Astrocyte (in vitro differentiated cells and primary cell): ENCODE measurements around the gene FRYL. TPM values are rescaled to one million over a fixed set of nuclear protein-coding genes. Genes with fewer than 3 reads are reported as not detected.
A peak's percentile ranks its signal among the peaks of the same experiment; 100 is the strongest.

ENCODE experiments used
- DNase-seq: peaks from one replicate; pipeline ENCODE4 v3.0.0-alpha.2; 2010; ENCODE audit warnings: low read depth
- FAIRE-seq: peaks from 2 replicates; lab custom pipeline; 2011; peaks lifted over from hg19 to GRCh38; lab: Jason Lieb, UNC
- H2AFZ ChIP-seq: 2 replicates; pipeline ENCODE4 v1.6.0; 2012; ENCODE audit warnings: low read depth, low read length, inconsistent platforms
- H3K27ac ChIP-seq: 2 replicates; pipeline ENCODE4 v1.5.1; 2011; ENCODE audit warnings: low read depth, low read length, inconsistent platforms
- H3K27me3 ChIP-seq: 2 replicates; pipeline ENCODE4 v1.6.0; 2011; ENCODE audit warnings: low read length, inconsistent platforms; ENCODE audit not compliant: insufficient read depth
- H3K36me3 ChIP-seq: 2 replicates; pipeline ENCODE4 v1.5.1; 2011; ENCODE audit warnings: low read length, inconsistent platforms; ENCODE audit not compliant: insufficient read depth
- H3K4me1 ChIP-seq: 2 replicates; pipeline ENCODE4 v1.5.1; 2011; ENCODE audit warnings: low read length, inconsistent platforms; ENCODE audit not compliant: insufficient read depth
- H3K4me2 ChIP-seq: 2 replicates; pipeline ENCODE4 v1.6.0; 2012; ENCODE audit warnings: low read length, inconsistent platforms
- H3K4me3 ChIP-seq: 2 replicates; pipeline ENCODE4 v1.5.1; 2011; ENCODE audit warnings: low read depth, mild to moderate bottlenecking, low read length, inconsistent platforms; ENCODE audit not compliant: insufficient read depth
- H3K79me2 ChIP-seq: 2 replicates; pipeline ENCODE4 v1.6.0; 2012; ENCODE audit warnings: mild to moderate bottlenecking, low read length, inconsistent platforms; ENCODE audit not compliant: insufficient read depth
- H3K9ac ChIP-seq: 2 replicates; pipeline ENCODE4 v1.6.0; 2012; ENCODE audit warnings: mild to moderate bottlenecking, low read length, inconsistent platforms
- H3K9me3 ChIP-seq: 2 replicates; pipeline ENCODE4 v1.5.1; 2012; ENCODE audit warnings: low read depth, mild to moderate bottlenecking, low read length, inconsistent platforms; ENCODE audit not compliant: insufficient read depth
- H4K20me1 ChIP-seq: 2 replicates; pipeline ENCODE4 v1.6.0; 2012; ENCODE audit warnings: low read length, inconsistent platforms; ENCODE audit not compliant: insufficient read depth
- H3K27ac Mint-ChIP-seq: one replicate; pipeline ENCODE4 v1.8.0; 2021; ENCODE audit warnings: mild to moderate bottlenecking, mixed read lengths; ENCODE audit not compliant: unreplicated experiment
- H3K27me3 Mint-ChIP-seq: one replicate; pipeline ENCODE4 v1.8.0; 2021; ENCODE audit warnings: low read depth, mixed read lengths; ENCODE audit not compliant: unreplicated experiment
- H3K36me3 Mint-ChIP-seq: one replicate; pipeline ENCODE4 v1.8.0; 2021; ENCODE audit warnings: low read depth, mixed read lengths; ENCODE audit not compliant: unreplicated experiment
- H3K4me1 Mint-ChIP-seq: one replicate; pipeline ENCODE4 v1.8.0; 2021; ENCODE audit warnings: low read depth, mixed read lengths; ENCODE audit not compliant: unreplicated experiment
- H3K4me3 Mint-ChIP-seq: one replicate; pipeline ENCODE4 v1.8.0; 2021; ENCODE audit warnings: mild to moderate bottlenecking, moderate library complexity, mixed read lengths; ENCODE audit not compliant: unreplicated experiment
- H3K9me3 Mint-ChIP-seq: one replicate; pipeline ENCODE4 v1.8.0; 2021; ENCODE audit warnings: mild to moderate bottlenecking, mixed read lengths; ENCODE audit not compliant: unreplicated experiment
- CTCF ChIP-seq: IDR thresholded peaks from 2 replicates; pipeline ENCODE4 v1.5.1; 2011; ENCODE audit warnings: low read depth, mild to moderate bottlenecking, inconsistent platforms, low read length, moderate library complexity; ENCODE audit not compliant: insufficient read depth
- EZH2 ChIP-seq: IDR thresholded peaks from 2 replicates; pipeline ENCODE4 v1.6.1; 2012; ENCODE audit warnings: mild to moderate bottlenecking, low read length, inconsistent platforms; ENCODE audit not compliant: insufficient read depth
- total RNA-seq: library from RNA; stranded (reverse); gene quantifications from 2 replicates; pipeline ENCODE4 v1.2.1, GENCODE V29; 2021

The FRYL gene
- total RNA-seq, 1 donor from 2014 or later, result 70.0 TPM

GRCh38 chr4:48653217-48654014 is 126.7 kb downstream of the FRYL start:
- Mint-ChIP-seq H3K27me3 (no peaks in the 10 kb centered on the region), H3K4me3 (peak overlapping the region; percentile 36), H3K36me3 (no peaks in the 10 kb centered on the region), H3K27ac (peak overlapping the region; percentile 80), H3K4me1 (peaks cover 36% of the 10 kb centered on the region), H3K9me3 (no peaks in the 10 kb centered on the region)
- Histone ChIP-seq H3K79me2 (peaks cover 54% of the 10 kb centered on the region), H3K27ac (peak overlapping the region; percentile 45), H3K4me1 (peaks cover 20% of the 10 kb centered on the region), H3K4me3 (peak overlapping the region; percentile 24), H3K27me3 (no peaks in the 10 kb centered on the region), H2AFZ (no peak overlapping the region), H3K36me3 (no peaks in the 10 kb centered on the region), H3K9me3 (no peaks in the 10 kb centered on the region), H3K9ac (peak overlapping the region; percentile 40), H3K4me2 (peak overlapping the region; percentile 78), H4K20me1 (peaks cover 56% of the 10 kb centered on the region)
- TF ChIP-seq CTCF, result no peak
- DNase-seq (peak; percentile 84), FAIRE-seq (peak; percentile 47)

GRCh38 chr4:48651914-48652313 is 128.2 kb downstream of the FRYL start:
- Mint-ChIP-seq H3K4me1 (peaks cover 33% of the 10 kb centered on the region), H3K27me3 (no peaks in the 10 kb centered on the region), H3K4me3 (no peak overlapping the region), H3K9me3 (no peaks in the 10 kb centered on the region), H3K27ac (peak overlapping the region; percentile 4), H3K36me3 (no peaks in the 10 kb centered on the region)
- no peaks in the 10 kb centered on the region for H3K27me3 ChIP-seq
- no peak overlapping the region for H2AFZ ChIP-seq
- H3K27ac ChIP-seq, result no peak overlapping the region
- TF ChIP-seq CTCF (no peak), EZH2 (no peak)
- H3K4me3 ChIP-seq, result no peak overlapping the region
- peaks cover 62% of the 10 kb centered on the region for H4K20me1 ChIP-seq
- FAIRE-seq (no peak), DNase-seq (peak; percentile 25)
- peaks cover 20% of the 10 kb centered on the region for H3K4me1 ChIP-seq
- H3K9ac ChIP-seq, result no peak overlapping the region
- no peaks in the 10 kb centered on the region for H3K9me3 ChIP-seq
- H3K4me2 ChIP-seq, result no peak overlapping the region
- no peaks in the 10 kb centered on the region for H3K36me3 ChIP-seq
- H3K79me2 ChIP-seq, result peaks cover 56% of the 10 kb centered on the region

- peaks cover 17% of the 10 kb centered on the region for H3K4me1 ChIP-seq
- no peak overlapping the region for H3K4me2 ChIP-seq
- H3K79me2 ChIP-seq, result peaks cover 56% of the 10 kb centered on the region
- no peaks in the 10 kb centered on the region for H3K9me3 ChIP-seq
- Mint-ChIP-seq H3K4me1 (peaks cover 26% of the 10 kb centered on the region), H3K27me3 (no peaks in the 10 kb centered on the region), H3K36me3 (no peaks in the 10 kb centered on the region), H3K4me3 (no peak overlapping the region), H3K9me3 (no peaks in the 10 kb centered on the region), H3K27ac (no peak overlapping the region)
- FAIRE-seq (no peak), DNase-seq (no peak)
- H3K36me3 ChIP-seq, result no peaks in the 10 kb centered on the region
- no peak overlapping the region for H3K27ac ChIP-seq
- H4K20me1 ChIP-seq, result peaks cover 64% of the 10 kb centered on the region
- H2AFZ ChIP-seq, result no peak overlapping the region
- TF ChIP-seq CTCF, result no peak
- no peak overlapping the region for H3K9ac ChIP-seq
- H3K27me3 ChIP-seq, result no peaks in the 10 kb centered on the region
- no peak overlapping the region for H3K4me3 ChIP-seq
Measured at GRCh38 chr4:48649505-48649904, 130.6 kb downstream of the FRYL start.
